Mesendoderm (in vitro differentiated cells): ENCODE data around the gene KCNH3.

Source experiments
- DNase-seq: peaks from one replicate; pipeline ENCODE4 v3.0.0; 2013
- H2AK5ac ChIP-seq: 2 replicates; pipeline ENCODE4 v1.6.1; 2013; ENCODE audit warnings: low read length, inconsistent platforms
- H2BK120ac ChIP-seq: 2 replicates; pipeline ENCODE4 v1.6.1; 2013; ENCODE audit warnings: low read depth, mild to moderate bottlenecking, low read length, moderate library complexity, mixed read lengths
- H2BK15ac ChIP-seq: replicated peaks from 2 replicates; pipeline ENCODE4 v1.6.1; 2013; ENCODE audit warnings: low read depth, mild to moderate bottlenecking, moderate library complexity
- H2BK5ac ChIP-seq: 2 replicates; pipeline ENCODE4 v1.6.1; 2013; ENCODE audit warnings: low read length, inconsistent platforms
- H3K18ac ChIP-seq: 2 replicates; pipeline ENCODE4 v1.6.1; 2013; ENCODE audit warnings: mild to moderate bottlenecking, low read length, mixed read lengths
- H3K23ac ChIP-seq: one replicate; pipeline ENCODE4 v1.6.1; 2013; ENCODE audit warnings: low read length
- H3K27ac ChIP-seq: 2 replicates; pipeline ENCODE4 v1.5.1; 2013; ENCODE audit warnings: low read depth, mild to moderate bottlenecking, inconsistent platforms, low read length, moderate library complexity
- H3K27me3 ChIP-seq: 2 replicates; pipeline ENCODE4 v1.6.1; 2013; ENCODE audit warnings: low read length, control low read depth, mild to moderate bottlenecking, inconsistent platforms; ENCODE audit not compliant: insufficient read depth, poor library complexity
- H3K36me3 ChIP-seq: 2 replicates; pipeline ENCODE4 v1.6.1; 2013; ENCODE audit warnings: low read length, inconsistent platforms; ENCODE audit not compliant: control insufficient read depth, insufficient read depth
- H3K4ac ChIP-seq: one replicate; pipeline ENCODE4 v1.6.1; 2013; ENCODE audit warnings: low read depth, mild to moderate bottlenecking, low read length, moderate library complexity
- H3K4me1 ChIP-seq: 2 replicates; pipeline ENCODE4 v1.6.1; 2013; ENCODE audit warnings: low read depth, low read length, inconsistent platforms; ENCODE audit not compliant: control insufficient read depth
- H3K4me2 ChIP-seq: 2 replicates; pipeline ENCODE4 v1.6.1; 2013; ENCODE audit warnings: low read length
- H3K4me3 ChIP-seq: 2 replicates; pipeline ENCODE4 v1.5.1; 2013; ENCODE audit warnings: mild to moderate bottlenecking, low read length
- H3K56ac ChIP-seq: one replicate; pipeline ENCODE4 v1.6.1; 2013; ENCODE audit warnings: low read length
- H3K79me1 ChIP-seq: 2 replicates; pipeline ENCODE4 v1.6.1; 2013; ENCODE audit warnings: low read length, inconsistent platforms
- H3K79me2 ChIP-seq: 2 replicates; pipeline ENCODE4 v1.6.1; 2013; ENCODE audit warnings: mild to moderate bottlenecking, low read length; ENCODE audit not compliant: control insufficient read depth, insufficient read depth
- H3K9ac ChIP-seq: 2 replicates; pipeline ENCODE4 v1.6.1; 2013; ENCODE audit warnings: low read length, inconsistent platforms
- H4K5ac ChIP-seq: one replicate; pipeline ENCODE4 v1.6.1; 2013; ENCODE audit warnings: low read length
- H4K8ac ChIP-seq: one replicate; pipeline ENCODE4 v1.6.1; 2013; ENCODE audit warnings: low read depth, mild to moderate bottlenecking, control low read depth, low read length, moderate library complexity
- WGBS: extraction: QIAGEN DNeasy Blood & Tissue Kit; methylation state at CpG from one replicate; pipeline ENCODE4 v1.1.7; 2013; ENCODE audit warnings: low lambda C conversion rate, missing lambda C conversion rate; ENCODE audit not compliant: insufficient coverage; ENCODE audit errors: extremely low coverage; 5-methylcytosine and 5-hydroxymethylcytosine counted together

The KCNH3 gene

GRCh38 chr12:49521389-49521788 is 17.4 kb upstream of the KCNH3 start:
- H4K5ac ChIP-seq: no peak overlapping the region
- no peak overlapping the region for H3K4ac ChIP-seq
- H3K18ac ChIP-seq: no peak overlapping the region
- H3K9ac ChIP-seq: no peak overlapping the region
- no peak overlapping the region for H3K56ac ChIP-seq
- no peak overlapping the region for H2AK5ac ChIP-seq
- H3K36me3 ChIP-seq: peaks cover 10% of the 10 kb centered on the region
- H3K4me1 ChIP-seq: no peaks in the 10 kb centered on the region
- H3K23ac ChIP-seq: no peak overlapping the region
- DNase-seq: no peak
- no peak overlapping the region for H2BK120ac ChIP-seq
- no CpG with 5 or more reads among the region's 4 CpGs for WGBS
- H3K27ac ChIP-seq: no peak overlapping the region
- no peak overlapping the region for H3K4me2 ChIP-seq
- H3K79me2 ChIP-seq: no peaks in the 10 kb centered on the region
- H3K4me3 ChIP-seq: no peak overlapping the region
- no peak overlapping the region for H2BK5ac ChIP-seq
- no peak overlapping the region for H4K8ac ChIP-seq
- no peaks in the 10 kb centered on the region for H3K27me3 ChIP-seq
- no peak overlapping the region for H2BK15ac ChIP-seq
- no peaks in the 10 kb centered on the region for H3K79me1 ChIP-seq

GRCh38 chr12:49524660-49525324 is 14.0 kb upstream of the KCNH3 start:
- Histone ChIP-seq H3K4ac (no peak overlapping the region), H3K27ac (no peak overlapping the region), H3K4me2 (no peak overlapping the region), H4K5ac (no peak overlapping the region), H2AK5ac (no peak overlapping the region), H3K56ac (no peak overlapping the region), H3K36me3 (peaks cover 12% of the 10 kb centered on the region), H3K27me3 (no peaks in the 10 kb centered on the region), H3K9ac (no peak overlapping the region), H2BK120ac (no peak overlapping the region), H3K18ac (no peak overlapping the region), H3K4me1 (no peaks in the 10 kb centered on the region), H4K8ac (no peak overlapping the region), H2BK15ac (no peak overlapping the region), H3K79me1 (no peaks in the 10 kb centered on the region), H3K4me3 (no peak overlapping the region), H3K79me2 (no peaks in the 10 kb centered on the region), H2BK5ac (no peak overlapping the region), H3K23ac (no peak overlapping the region)
- no CpG with 5 or more reads among the region's 6 CpGs for WGBS
- no peak for DNase-seq

GRCh38 chr12:49525942-49526341 is 12.9 kb upstream of the KCNH3 start:
- no peak overlapping the region for H3K4me2 ChIP-seq
- H3K9ac ChIP-seq: no peak overlapping the region
- H3K4me3 ChIP-seq: no peak overlapping the region
- H4K5ac ChIP-seq: no peak overlapping the region
- H2AK5ac ChIP-seq: no peak overlapping the region
- H3K36me3 ChIP-seq: peaks cover 12% of the 10 kb centered on the region
- no peak overlapping the region for H3K23ac ChIP-seq
- no peak overlapping the region for H3K27ac ChIP-seq
- no peak overlapping the region for H2BK5ac ChIP-seq
- H3K18ac ChIP-seq: no peak overlapping the region
- no peak overlapping the region for H3K4ac ChIP-seq
- H3K79me2 ChIP-seq: no peaks in the 10 kb centered on the region
- H2BK15ac ChIP-seq: no peak overlapping the region
- no peak overlapping the region for H2BK120ac ChIP-seq
- H3K79me1 ChIP-seq: no peaks in the 10 kb centered on the region
- H3K4me1 ChIP-seq: no peaks in the 10 kb centered on the region
- DNase-seq: no peak
- no peak overlapping the region for H3K56ac ChIP-seq
- H4K8ac ChIP-seq: no peak overlapping the region
- WGBS: no CpG with 5 or more reads among the region's 7 CpGs
- no peaks in the 10 kb centered on the region for H3K27me3 ChIP-seq

DNA sequence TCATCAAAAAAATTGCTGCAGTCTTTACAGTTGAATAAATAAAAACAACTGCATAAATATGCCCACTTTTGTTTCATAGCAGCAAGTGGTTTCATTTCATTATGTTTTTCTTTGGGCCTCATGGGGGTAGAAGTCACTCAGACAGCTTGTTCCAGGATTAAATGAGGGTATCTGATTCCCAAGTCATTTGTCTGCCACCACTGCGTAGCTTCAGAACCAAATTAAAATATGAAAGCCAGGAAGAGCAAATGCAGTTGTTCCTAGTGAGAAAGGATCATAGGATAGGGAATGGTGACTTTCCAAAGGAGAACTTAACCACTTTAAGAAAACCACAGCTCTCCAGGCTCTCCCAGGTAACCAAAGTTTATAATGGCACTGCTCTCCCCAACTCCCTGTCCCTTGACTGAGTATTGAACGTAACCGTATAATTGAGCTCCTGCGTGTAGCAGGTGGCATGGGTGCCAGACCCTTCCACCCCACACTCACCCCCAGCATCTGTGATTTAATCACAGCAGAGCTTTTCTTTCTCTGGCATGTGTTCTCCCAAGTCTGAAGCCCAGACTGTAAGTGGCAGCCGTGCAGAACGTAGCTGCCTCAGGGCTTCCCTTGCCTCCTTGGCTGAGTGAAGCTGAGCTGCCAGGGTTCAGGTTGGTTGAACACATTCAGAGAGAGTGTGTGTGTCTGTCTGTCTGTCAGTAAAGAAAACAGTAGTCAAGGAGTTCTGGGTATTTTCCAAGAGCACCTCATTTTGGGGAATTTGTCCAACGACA is 11.3 kb upstream of the KCNH3 start:
- H3K4me1 ChIP-seq: no peaks in the 10 kb centered on the region
- no peak overlapping the region for H3K4ac ChIP-seq
- H2BK15ac ChIP-seq: no peak overlapping the region
- no peak overlapping the region for H4K8ac ChIP-seq
- H3K4me2 ChIP-seq: no peak overlapping the region
- H2BK5ac ChIP-seq: no peak overlapping the region
- no peak for DNase-seq
- WGBS: no CpG with 5 or more reads among the region's 7 CpGs
- H3K9ac ChIP-seq: no peak overlapping the region
- H3K79me1 ChIP-seq: no peaks in the 10 kb centered on the region
- no peak overlapping the region for H3K56ac ChIP-seq
- H3K4me3 ChIP-seq: no peak overlapping the region
- no peaks in the 10 kb centered on the region for H3K27me3 ChIP-seq
- no peaks in the 10 kb centered on the region for H3K79me2 ChIP-seq
- H3K18ac ChIP-seq: no peak overlapping the region
- H2BK120ac ChIP-seq: no peak overlapping the region
- no peak overlapping the region for H3K27ac ChIP-seq
- H3K36me3 ChIP-seq: peaks cover 12% of the 10 kb centered on the region
- H3K23ac ChIP-seq: no peak overlapping the region
- H4K5ac ChIP-seq: no peak overlapping the region
- no peak overlapping the region for H2AK5ac ChIP-seq

DNA sequence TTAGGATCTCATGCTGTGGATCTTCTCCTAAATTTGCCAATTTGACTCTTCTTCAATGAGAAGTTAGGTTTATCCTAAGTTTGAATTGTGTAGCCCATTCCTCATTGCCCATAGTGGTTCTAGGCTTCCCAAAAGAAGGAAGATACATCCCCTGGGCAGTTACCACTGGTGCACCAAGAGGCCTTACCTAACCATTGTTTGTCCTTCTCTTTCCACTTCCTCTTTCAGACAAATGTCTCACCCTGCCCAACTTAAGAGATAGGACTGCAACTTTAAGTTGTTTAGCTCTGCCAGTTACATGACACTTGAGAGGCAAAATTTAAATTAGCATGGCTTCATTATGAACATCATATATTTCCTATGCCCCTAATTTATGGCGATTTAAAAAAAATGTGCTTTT is 9.4 kb upstream of the KCNH3 start:
- WGBS: no CpG with 5 or more reads among the region's 1 CpG
- H2AK5ac ChIP-seq: no peak overlapping the region

More for the DNA sequence above, 9.4 kb upstream of the KCNH3 start:
- no peak overlapping the region for H2BK15ac ChIP-seq
- no peaks in the 10 kb centered on the region for H3K79me1 ChIP-seq
- H3K4me2 ChIP-seq: no peak overlapping the region
- H3K27ac ChIP-seq: no peak overlapping the region
- H3K79me2 ChIP-seq: no peaks in the 10 kb centered on the region
- no peak overlapping the region for H3K9ac ChIP-seq
- no peak overlapping the region for H3K23ac ChIP-seq
- no peak overlapping the region for H3K18ac ChIP-seq
- no peak overlapping the region for H2BK120ac ChIP-seq
- DNase-seq: no peak
- no peaks in the 10 kb centered on the region for H3K4me1 ChIP-seq
- H3K36me3 ChIP-seq: peaks cover 10% of the 10 kb centered on the region
- H4K5ac ChIP-seq: no peak overlapping the region
- H3K27me3 ChIP-seq: no peaks in the 10 kb centered on the region
- no peak overlapping the region for H3K4ac ChIP-seq
- no peak overlapping the region for H4K8ac ChIP-seq
- no peak overlapping the region for H3K56ac ChIP-seq
- H2BK5ac ChIP-seq: no peak overlapping the region
- H3K4me3 ChIP-seq: no peak overlapping the region
